SHP77 (cell line): ENCODE measurements around the gene SH3RF3.

ENCODE experiments used
- DNase-seq, 2 experiments: peaks; one replicate each; lab custom pipeline; 2025; lab: John Stamatoyannopoulos, UW

Gene SH3RF3

DNA sequence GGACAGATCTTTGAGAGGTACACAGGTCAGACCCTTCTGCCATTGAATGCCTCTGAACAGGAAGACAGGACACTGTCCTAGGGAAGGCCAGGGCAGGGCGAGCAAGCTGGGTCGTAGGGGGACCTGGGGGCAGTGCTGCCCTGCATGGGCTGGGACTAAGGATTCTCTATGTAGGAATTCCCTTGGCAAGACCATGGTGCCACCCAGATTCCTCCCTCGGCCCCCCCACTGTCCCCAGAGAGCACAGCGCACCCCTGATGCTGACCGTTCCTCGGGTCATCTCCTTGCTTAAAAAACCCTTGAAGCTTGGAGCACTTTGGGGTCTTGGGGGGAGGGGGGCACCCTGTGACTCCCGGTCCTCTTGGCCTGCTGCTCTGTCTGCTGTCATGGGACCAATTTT, 289.7 kb downstream of the SH3RF3 start:
- DNase-seq = no peak

GRCh38 chr2:109419171-109419756, 290.3 kb downstream of the SH3RF3 start:
- no peak for DNase-seq

DNA sequence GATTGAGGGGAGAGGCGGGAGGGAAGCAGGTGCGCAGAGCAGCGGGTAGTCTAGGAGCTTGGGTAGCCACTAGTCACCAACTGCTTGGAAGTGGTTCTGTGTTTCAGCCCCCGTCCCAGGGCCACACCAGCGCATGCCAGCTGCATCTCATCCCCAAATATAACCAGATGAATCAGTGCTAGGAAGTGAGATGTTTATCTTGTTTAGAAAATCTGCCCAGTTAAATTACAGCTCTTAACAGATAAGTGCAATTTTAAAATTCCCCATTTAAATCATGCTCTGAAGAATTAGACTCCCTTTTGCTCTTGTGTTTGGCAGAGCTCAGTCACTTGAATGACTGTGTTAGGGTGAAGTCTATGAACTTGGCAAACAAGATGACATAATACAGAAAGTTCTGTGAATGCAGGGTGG, 291.0 kb downstream of the SH3RF3 start:
- no peak for DNase-seq

DNA sequence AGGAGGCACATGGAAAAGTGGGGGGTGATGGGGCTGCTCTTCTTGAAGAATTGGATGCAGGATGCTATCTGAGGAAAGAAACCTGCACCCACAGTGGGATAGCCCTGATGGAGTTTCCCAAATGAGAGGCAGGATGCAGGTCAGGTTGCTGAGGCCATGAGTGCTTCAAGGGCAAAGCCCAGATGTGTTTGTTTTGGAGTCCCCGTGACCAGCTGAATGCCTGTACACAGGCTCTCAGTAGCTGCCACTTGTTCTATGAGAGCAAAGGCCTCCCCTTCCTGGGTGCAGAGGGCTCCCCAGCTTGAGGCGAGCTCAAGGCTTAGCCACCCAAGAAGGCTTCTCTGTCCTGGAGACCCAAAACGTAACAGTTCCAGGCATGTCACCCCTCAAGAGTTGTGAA, 292.1 kb downstream of the SH3RF3 start:
- DNase-seq = no peak

GRCh38 chr2:109421642-109422041, 292.6 kb downstream of the SH3RF3 start:
- no peak for DNase-seq

GRCh38 chr2:109422071-109422757, 293.2 kb downstream of the SH3RF3 start:
- no peak for DNase-seq

GRCh38 chr2:109422758-109423500, 293.9 kb downstream of the SH3RF3 start:
- DNase-seq = no peak

DNA sequence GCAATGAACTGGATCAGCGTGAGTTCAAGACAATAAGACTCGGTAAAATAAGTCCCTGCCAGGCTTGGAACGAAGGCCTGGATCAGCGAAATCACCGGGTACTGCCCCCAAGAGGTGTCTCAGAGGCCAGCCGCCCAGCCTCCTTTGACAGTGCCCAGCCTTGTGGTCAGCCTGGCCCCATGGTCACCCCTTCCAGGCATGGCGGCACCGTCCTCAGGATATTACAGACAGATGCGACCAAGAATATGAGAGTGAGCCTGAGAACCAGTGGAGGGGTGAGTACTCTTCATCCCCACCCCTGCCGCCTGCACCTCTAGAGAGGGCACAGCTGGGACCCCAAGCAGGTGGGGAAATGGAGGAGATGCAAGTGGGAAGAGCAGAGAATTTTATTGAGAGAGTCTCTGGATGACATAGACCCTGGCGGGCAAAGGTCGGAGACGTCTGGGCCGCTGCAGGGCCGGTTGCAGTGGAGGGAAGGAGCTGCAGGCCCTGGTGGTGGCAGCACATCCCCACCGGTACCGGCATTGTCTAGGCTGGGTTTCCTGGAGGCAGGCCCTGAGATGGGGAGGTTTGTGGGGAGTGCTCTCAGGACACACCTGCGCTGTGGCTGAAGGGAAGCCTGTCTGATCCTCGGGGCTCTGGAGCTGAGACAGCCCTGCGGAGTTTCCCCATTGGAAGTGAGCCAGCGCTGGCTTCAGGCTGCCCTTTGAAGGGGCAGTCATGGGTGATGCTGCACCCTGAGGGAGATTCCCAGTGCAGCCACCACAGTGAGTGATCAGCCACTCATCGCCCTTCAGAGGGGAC, 294.8 kb downstream of the SH3RF3 start:
- DNase-seq = no peak

DNA sequence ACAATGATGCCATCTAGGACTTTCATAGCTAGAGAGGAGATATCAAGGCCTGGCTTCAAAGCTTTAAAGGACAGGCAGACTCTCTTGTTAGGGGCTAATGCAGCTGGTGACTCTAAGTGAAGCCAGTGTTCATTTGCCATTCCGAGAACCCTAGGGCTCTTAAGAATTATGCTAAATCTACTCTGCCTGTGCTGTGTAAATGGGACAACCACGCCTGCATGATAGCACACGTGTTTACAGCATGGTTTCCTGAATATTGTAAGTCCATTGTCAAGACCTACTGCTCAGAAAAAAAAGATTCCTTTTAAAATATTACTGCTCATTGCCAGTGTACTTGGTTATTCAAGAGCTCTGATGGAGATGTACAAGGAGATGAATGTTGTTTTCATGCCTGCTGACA, 296.4 kb downstream of the SH3RF3 start:
- no peak for DNase-seq

- DNase-seq = no peak
These were observed 298.7 kb downstream of the SH3RF3 start for GRCh38 chr2:109427661-109428091.

GRCh38 chr2:109428281-109428680, 299.3 kb downstream of the SH3RF3 start:
- no peak for DNase-seq

DNA sequence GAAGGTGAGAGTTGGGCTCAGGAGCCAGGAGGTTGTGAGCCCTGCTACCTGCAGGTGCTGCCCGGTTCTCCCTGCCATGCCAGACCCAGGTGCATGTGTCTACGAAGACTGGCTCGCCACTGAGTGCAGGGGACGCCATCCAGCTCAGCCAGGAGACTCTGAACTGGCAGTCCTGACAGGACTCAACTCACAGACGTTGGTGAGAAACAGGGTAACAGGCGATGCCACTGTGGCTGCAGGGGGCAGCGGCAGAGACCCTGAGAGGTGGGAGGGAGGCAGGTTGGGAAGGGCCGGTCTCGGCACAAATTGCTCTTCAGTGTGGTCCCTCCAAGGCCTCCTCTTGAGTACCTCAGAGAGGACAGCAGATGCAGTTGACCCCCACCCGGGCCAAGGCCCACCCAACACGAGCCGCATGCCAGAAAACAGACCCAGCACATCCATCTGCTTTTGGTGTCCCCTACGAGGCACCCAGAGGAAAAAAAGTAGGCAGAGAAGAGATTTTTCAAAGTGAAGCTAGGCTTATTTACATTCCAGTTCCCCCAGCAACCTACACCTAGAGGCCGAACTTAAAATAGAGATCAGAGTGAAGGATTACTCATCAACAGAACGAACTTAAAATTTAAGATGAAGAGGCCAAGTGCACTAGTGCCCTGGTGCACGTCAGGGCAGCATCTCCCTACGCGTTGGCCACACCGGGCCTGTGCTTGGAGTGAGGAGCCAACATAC, 300.0 kb downstream of the SH3RF3 start:
- DNase-seq = no peak

DNA sequence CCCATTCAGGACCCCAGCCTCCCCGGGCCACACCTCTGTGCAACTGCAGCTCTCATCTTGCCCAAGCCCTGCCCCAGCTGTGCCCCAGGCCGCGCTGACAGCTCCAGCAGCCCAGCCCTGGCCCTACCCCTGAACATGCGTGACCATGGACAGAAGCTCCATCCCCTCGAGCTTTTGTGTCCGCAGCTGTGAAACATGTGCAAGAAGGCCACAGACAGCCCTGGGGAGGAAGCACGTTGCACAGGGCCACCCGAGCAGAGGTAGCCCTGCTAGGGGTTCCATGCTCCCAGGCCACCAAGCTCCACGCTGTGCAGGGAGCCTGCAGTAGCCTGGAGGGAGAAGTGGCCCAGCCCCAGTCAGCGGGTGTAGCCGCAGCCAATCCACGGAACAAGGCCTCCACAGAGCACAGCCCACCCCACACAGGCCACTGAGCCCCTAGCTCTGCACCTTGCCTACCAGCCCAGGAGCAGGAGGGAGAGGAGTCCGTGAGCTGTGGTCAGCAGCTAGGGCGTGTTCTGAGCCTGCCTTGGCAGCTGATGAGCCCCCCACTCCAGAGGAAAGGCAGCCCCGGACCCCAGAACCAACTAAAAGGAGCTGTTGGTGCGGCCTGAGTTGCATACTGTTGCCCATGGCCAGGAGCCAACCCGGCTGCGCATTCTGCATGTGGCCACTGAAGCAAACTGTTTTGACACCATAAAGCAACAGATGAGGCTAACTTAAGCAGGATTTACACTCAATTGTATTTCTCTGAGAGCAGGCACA, 300.7 kb downstream of the SH3RF3 start:
- no peak for DNase-seq

GRCh38 chr2:109430329-109430636, 301.3 kb downstream of the SH3RF3 start:
- no peak for DNase-seq

- no peak for DNase-seq
These were observed 303.4 kb downstream of the SH3RF3 start for GRCh38 chr2:109432421-109432820.

DNA sequence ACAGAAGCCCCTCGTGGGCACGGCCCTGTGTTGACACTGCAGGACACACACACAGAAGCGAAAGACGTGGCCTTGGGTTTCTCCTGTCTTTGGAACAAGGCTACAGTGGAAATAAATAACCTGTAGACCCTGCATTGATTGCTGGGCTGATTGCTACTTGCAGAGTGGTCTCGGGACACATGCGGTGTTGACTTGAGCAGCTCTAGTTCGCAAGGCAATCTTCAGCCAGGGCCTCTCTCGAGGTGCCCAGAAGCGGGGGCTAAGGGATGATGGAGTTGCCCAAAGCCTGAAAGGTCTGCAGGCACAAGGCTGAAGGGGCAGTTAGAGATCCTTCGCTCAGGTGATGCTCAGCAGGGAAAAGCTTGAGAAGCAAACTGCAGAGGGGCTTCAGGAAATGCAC, 304.5 kb downstream of the SH3RF3 start:
- DNase-seq = no peak

DNA sequence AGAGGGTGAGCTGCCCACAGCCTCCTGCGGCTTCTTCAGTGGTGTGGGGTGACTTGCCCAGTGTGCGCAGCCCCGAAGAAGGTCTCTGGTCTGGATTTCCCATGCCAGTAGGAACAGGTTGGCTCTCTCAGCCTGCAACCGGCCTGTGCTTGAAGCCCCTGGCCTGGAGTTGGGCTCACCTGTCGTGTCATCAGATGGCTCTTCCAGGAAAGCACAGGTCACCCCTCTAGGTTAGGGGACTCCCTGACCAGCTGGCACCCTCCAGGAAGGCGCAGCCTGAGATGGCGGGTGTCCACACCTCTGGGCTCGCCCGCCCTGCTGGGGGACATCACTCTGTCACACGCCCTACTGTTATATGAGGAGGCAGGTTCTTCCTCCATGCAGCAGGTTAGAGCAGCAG, 304.9 kb downstream of the SH3RF3 start:
- no peak for DNase-seq

GRCh38 chr2:109434351-109434750, 305.3 kb downstream of the SH3RF3 start:
- no peak for DNase-seq

GRCh38 chr2:109435066-109435690, 306.2 kb downstream of the SH3RF3 start:
- DNase-seq = no peak

GRCh38 chr2:109435901-109436598, 307.0 kb downstream of the SH3RF3 start:
- DNase-seq = no peak
